Stomach (tissue), 4 donors: ENCODE measurements around the gene CDC42SE2.

Source experiments
- EP300 ChIP-seq: sonication (generic); formaldehyde crosslinking; IDR thresholded peaks from one replicate; pipeline ENCODE4 v1.6.1; 2017; ENCODE audit warnings: antibody characterized with exemption
- POLR2A ChIP-seq, 4 donors: fragments of 450-650 bp; IDR thresholded peaks; one replicate each; pipeline ENCODE4 v1.6.1; 2016; ENCODE audit warnings: antibody characterized with exemption in 4 of 4, control low read depth in 2 of 4, mild to moderate bottlenecking in 1 of 4, moderate library complexity in 1 of 4
- POLR2AphosphoS5 ChIP-seq, 3 donors: sonication (generic); formaldehyde crosslinking; IDR thresholded peaks; one replicate each; pipeline ENCODE4 v1.6.1; 2016; ENCODE audit warnings: antibody characterized with exemption in 3 of 3
- TF ChIP-seq, protein P1 (sequence below), 7 experiments: fragments of 450-650 bp in 4 of 7; fragments of 200-600 bp in 3 of 7; sonication (generic) in 3 of 7; IDR thresholded peaks; one replicate each; pipeline ENCODE4 v1.5.1; 2016 to 2019; ENCODE audit warnings: antibody characterized with exemption in 7 of 7, control low read depth in 2 of 7, mild to moderate bottlenecking in 1 of 7

DNA sequence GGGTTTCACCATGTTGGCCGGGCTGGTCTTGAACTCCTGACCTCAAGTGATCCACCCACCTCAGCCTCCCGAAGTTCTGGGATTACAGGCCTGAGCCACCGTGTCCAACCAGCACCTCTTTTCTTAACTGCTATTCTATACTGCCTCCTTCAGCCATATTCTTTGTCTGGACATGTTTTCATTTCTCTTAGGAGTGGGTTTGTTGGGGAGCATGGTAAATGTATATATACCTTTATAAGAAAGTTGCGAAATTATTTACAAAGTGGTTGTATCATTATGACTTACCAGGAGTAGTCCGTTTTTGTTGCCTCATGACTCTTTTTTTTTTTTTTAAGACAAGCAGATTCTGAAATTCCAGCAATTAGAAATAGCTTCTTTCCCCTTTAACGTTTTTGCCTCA, 38.7 kb downstream of the CDC42SE2 start:
- no peak for TF ChIP-seq POLR2A (IDR thresholded peaks at IDR 0.05)
- TF ChIP-seq, protein P1, sequence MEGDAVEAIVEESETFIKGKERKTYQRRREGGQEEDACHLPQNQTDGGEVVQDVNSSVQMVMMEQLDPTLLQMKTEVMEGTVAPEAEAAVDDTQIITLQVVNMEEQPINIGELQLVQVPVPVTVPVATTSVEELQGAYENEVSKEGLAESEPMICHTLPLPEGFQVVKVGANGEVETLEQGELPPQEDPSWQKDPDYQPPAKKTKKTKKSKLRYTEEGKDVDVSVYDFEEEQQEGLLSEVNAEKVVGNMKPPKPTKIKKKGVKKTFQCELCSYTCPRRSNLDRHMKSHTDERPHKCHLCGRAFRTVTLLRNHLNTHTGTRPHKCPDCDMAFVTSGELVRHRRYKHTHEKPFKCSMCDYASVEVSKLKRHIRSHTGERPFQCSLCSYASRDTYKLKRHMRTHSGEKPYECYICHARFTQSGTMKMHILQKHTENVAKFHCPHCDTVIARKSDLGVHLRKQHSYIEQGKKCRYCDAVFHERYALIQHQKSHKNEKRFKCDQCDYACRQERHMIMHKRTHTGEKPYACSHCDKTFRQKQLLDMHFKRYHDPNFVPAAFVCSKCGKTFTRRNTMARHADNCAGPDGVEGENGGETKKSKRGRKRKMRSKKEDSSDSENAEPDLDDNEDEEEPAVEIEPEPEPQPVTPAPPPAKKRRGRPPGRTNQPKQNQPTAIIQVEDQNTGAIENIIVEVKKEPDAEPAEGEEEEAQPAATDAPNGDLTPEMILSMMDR (IDR thresholded peaks at IDR 0.05): no peak
- no peak for TF ChIP-seq POLR2AphosphoS5 (IDR thresholded peaks at IDR 0.05)
- no peak for TF ChIP-seq EP300
